ENCODE results near the gene ABCA12.

The ABCA12 gene

GRCh38 chr2:214946949-214947348, 191.5 kb downstream of the ABCA12 start:
- no peak for DNase-seq

DNA sequence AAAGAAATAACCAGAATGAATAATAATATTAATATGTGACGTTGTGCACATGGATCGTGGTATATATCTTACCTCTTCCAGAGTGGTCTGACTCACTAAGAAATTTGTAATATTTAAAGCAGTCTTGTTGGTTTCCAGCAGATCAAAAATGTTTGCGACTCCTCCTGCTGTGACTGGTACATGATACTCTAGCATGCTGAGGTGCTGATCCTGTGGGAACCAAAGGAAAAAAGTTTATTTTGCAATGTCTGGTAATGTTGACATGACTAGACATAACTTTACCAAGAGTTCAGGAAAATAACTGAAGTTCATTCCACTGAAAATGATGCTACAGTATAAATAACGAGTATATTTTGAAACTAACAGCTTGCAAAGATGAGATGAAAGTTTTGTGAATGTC, 204.4 kb downstream of the ABCA12 start:
- DNase-seq: no peak

- no peak for DNase-seq
These were observed 233.8 kb downstream of the ABCA12 start for GRCh38 chr2:214904634-214905033.

DNA sequence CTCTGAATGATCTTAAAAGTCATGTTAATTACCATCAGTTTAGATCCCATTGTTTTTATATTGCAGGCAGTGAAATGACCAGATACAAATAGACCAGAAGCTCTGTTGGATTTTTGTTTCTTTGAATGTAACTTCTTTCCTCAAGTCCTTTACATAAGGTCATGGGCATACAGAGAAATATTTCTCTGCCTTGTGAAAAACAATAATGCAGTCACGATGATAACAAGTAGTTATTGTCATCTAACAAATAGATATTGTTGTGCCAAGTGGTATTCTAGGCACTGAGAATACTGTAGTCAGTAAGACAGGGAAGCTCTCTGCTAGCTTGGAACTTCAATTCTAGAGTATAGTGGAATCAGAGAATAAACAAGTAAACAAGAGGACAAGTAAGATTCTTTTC, 234.2 kb downstream of the ABCA12 start:
- DNase-seq: no peak

GRCh38 chr2:214902286-214902685, 236.1 kb downstream of the ABCA12 start:
- no peak for DNase-seq

GRCh38 chr2:214899751-214900150, 238.7 kb downstream of the ABCA12 start:
- no peak for DNase-seq

- DNase-seq: no peak
These were observed 242.2 kb downstream of the ABCA12 start for GRCh38 chr2:214896274-214896673.

GRCh38 chr2:214895469-214895868, 243.0 kb downstream of the ABCA12 start:
- no peak for DNase-seq

GRCh38 chr2:214889301-214889700, 249.1 kb downstream of the ABCA12 start:
- DNase-seq: no peak

GRCh38 chr2:214881647-214882202, 256.7 kb downstream of the ABCA12 start:
- DNase-seq: no peak
